Measurements from ENCODE around the gene RAB10. TPM values are rescaled to one million over a fixed set of nuclear protein-coding genes. Genes with fewer than 3 reads are reported as not detected.

RAB10 gene
- total RNA-seq, 3 donors from 2014 or later (not counting 1 experiment from before 2014, with no cell fraction given): 35.8 to 44.2 (median 39.5) TPM

GRCh38 chr2:26001743-26002351, 32.0 kb upstream of the RAB10 start:
- no peaks in the 10 kb centered on the region for H3K27me3 ChIP-seq (ENCODE audit: control insufficient read depth, insufficient read depth, low read length)
- Mint-ChIP-seq H3K9me3 (no peaks in the 10 kb centered on the region), H3K4me3 (no peak overlapping the region), H3K27me3 (ENCODE audit: low read depth in 2 of 2) (peaks cover 7 to 12% of the 10 kb centered on the region in 2 donors), H3K4me1 (no peaks in the 10 kb centered on the region), H3K36me3 (no peaks in the 10 kb centered on the region), H3K27ac (no peak overlapping the region)
- 55% methylated on average over 4 of the region's 4 CpGs for WGBS (ENCODE audit: insufficient coverage)
- no peak for TF ChIP-seq CTCF (IDR thresholded peaks at IDR 0.05)
- ATAC-seq (no peak), DNase-seq (no peak)
- H3K36me3 ChIP-seq (ENCODE audit: control insufficient read depth, insufficient read depth, low read length): no peaks in the 10 kb centered on the region
- no peaks in the 10 kb centered on the region for H3K9me3 ChIP-seq (ENCODE audit: control insufficient read depth, insufficient read depth, low read length)
- no peak overlapping the region for H3K4me3 ChIP-seq (ENCODE audit: low read length)
- no peak overlapping the region for H3K27ac ChIP-seq (ENCODE audit: low read length)
- H3K4me1 ChIP-seq (ENCODE audit: control insufficient read depth, insufficient read depth, low read length): peaks cover 7% of the 10 kb centered on the region
- intact Hi-C loops (cut with micrococcal nuclease): no loop called here

- intact Hi-C loops (cut with micrococcal nuclease): no loop called here
- peaks cover 7% of the 10 kb centered on the region for H3K4me1 ChIP-seq (ENCODE audit: control insufficient read depth, insufficient read depth, low read length)
- no peaks in the 10 kb centered on the region for H3K36me3 Mint-ChIP-seq
- no peak for DNase-seq
- H3K27ac ChIP-seq (ENCODE audit: low read length): no peak overlapping the region
- H3K27me3 ChIP-seq (ENCODE audit: control insufficient read depth, insufficient read depth, low read length): no peaks in the 10 kb centered on the region
- ATAC-seq: peak in 2 of 3 donors; percentile 24 to 59
- no peaks in the 10 kb centered on the region for H3K4me1 Mint-ChIP-seq
- no peak overlapping the region for H3K4me3 ChIP-seq (ENCODE audit: low read length)
- no peaks in the 10 kb centered on the region for H3K9me3 ChIP-seq (ENCODE audit: control insufficient read depth, insufficient read depth, low read length)
- TF ChIP-seq CTCF (IDR thresholded peaks at IDR 0.05): no peak
- H3K27me3 Mint-ChIP-seq (ENCODE audit: low read depth in 2 of 2): peaks cover 7 to 12% of the 10 kb centered on the region in 2 donors
- no peaks in the 10 kb centered on the region for H3K36me3 ChIP-seq (ENCODE audit: control insufficient read depth, insufficient read depth, low read length)
- 69% methylated on average over 9 of the region's 9 CpGs for WGBS (ENCODE audit: insufficient coverage)
- H3K9me3 Mint-ChIP-seq: no peaks in the 10 kb centered on the region
- peak overlapping the region in 1 of 2 donors; percentile 70 for H3K27ac Mint-ChIP-seq
- no peak overlapping the region for H3K4me3 Mint-ChIP-seq
These were observed 31.1 kb upstream of the RAB10 start for GRCh38 chr2:26002632-26003310.

GRCh38 chr2:26008095-26008494, 25.8 kb upstream of the RAB10 start:
- Mint-ChIP-seq H3K36me3 (no peaks in the 10 kb centered on the region), H3K4me3 (no peak overlapping the region), H3K4me1 (no peaks in the 10 kb centered on the region), H3K27me3 (ENCODE audit: low read depth in 2 of 2) (peaks cover 0 to 3% of the 10 kb centered on the region in 2 donors), H3K27ac (no peak overlapping the region), H3K9me3 (no peaks in the 10 kb centered on the region)
- Histone ChIP-seq H3K4me1 (ENCODE audit: control insufficient read depth, insufficient read depth, low read length) (no peaks in the 10 kb centered on the region), H3K36me3 (ENCODE audit: control insufficient read depth, insufficient read depth, low read length) (no peaks in the 10 kb centered on the region), H3K27me3 (ENCODE audit: control insufficient read depth, insufficient read depth, low read length) (no peaks in the 10 kb centered on the region), H3K4me3 (ENCODE audit: low read length) (no peak overlapping the region), H3K9me3 (ENCODE audit: control insufficient read depth, insufficient read depth, low read length) (no peaks in the 10 kb centered on the region), H3K27ac (ENCODE audit: low read length) (no peak overlapping the region)
- 100% methylated on average over 1 of the region's 1 CpG for WGBS (ENCODE audit: insufficient coverage)
- TF ChIP-seq CTCF (IDR thresholded peaks at IDR 0.05): no peak
- ATAC-seq (no peak), DNase-seq (no peak)
- intact Hi-C loops (cut with micrococcal nuclease): no loop called here

All from natural killer cell (primary cell).